Measurements from ENCODE around the gene PPP2R2C. TPM values are rescaled to one million over a fixed set of nuclear protein-coding genes. Genes with fewer than 3 reads are reported as not detected.

The PPP2R2C gene
- polyA plus RNA-seq, 1 donor (not counting 4 experiments of a cell fraction or from before 2014, with no cell fraction given) = 12.3 TPM

GRCh38 chr4:6330384-6330767 lies 142.0 kb downstream of the PPP2R2C start:
- peaks cover 0 to 4% of the 10 kb centered on the region in 2 experiments for H3K36me3 ChIP-seq (ENCODE audit: control insufficient read depth in 2 of 2, extremely low read depth in 1 of 2, insufficient read depth in 2 of 2, low read length in 2 of 2)
- DNase-seq (ENCODE audit: low read depth, low spot score) (no peak), FAIRE-seq (no peak)
- no peaks in the 10 kb centered on the region for H3K27me3 ChIP-seq (ENCODE audit: control insufficient read depth, extremely low read depth, insufficient read depth, low read length)
- no peak overlapping the region for H3K27ac ChIP-seq (ENCODE audit: control insufficient read depth, insufficient read depth, low read length)
- no peaks in the 10 kb centered on the region for H3K9me3 ChIP-seq (ENCODE audit: control insufficient read depth, low read depth, low read length)
- H2AFZ ChIP-seq (ENCODE audit: control insufficient read depth, low read length) = no peak overlapping the region
- no peaks in the 10 kb centered on the region for H3K9me1 ChIP-seq (ENCODE audit: control insufficient read depth, extremely low read depth, insufficient read depth, low read length)
- H4K20me1 ChIP-seq (ENCODE audit: control insufficient read depth, extremely low read depth, insufficient read depth, low read length) = no peaks in the 10 kb centered on the region
- H3K9ac ChIP-seq (ENCODE audit: control insufficient read depth, extremely low read depth, insufficient read depth, low read length) = no peak overlapping the region
- no peak for TF ChIP-seq EZH2 (IDR thresholded peaks at IDR 0.05; ENCODE audit: low read length)
- no peak for TF ChIP-seq CTCF (optimal IDR thresholded peaks at IDR 0.05 in 1 of 3, IDR thresholded peaks at IDR 0.05 in 1 of 3, conservative IDR thresholded peaks at IDR 0.05 in 1 of 3; ENCODE audit: extremely low read depth in 1 of 3, insufficient read depth in 2 of 3, low read length in 3 of 3)
- H3K4me1 ChIP-seq (ENCODE audit: control insufficient read depth, extremely low read depth, insufficient read depth, low read length) = peaks cover 5% of the 10 kb centered on the region
- no peak overlapping the region for H3K4me3 ChIP-seq (ENCODE audit: control insufficient read depth in 2 of 3, extremely low read depth in 1 of 3, insufficient read depth in 2 of 3, low read depth in 1 of 3, low read length in 3 of 3)
- H3K79me2 ChIP-seq (ENCODE audit: control insufficient read depth, insufficient read depth, low read length) = no peaks in the 10 kb centered on the region
- H3K4me2 ChIP-seq (ENCODE audit: control insufficient read depth, extremely low read depth, insufficient read depth, low read depth, low read length) = no peak overlapping the region
- dilution Hi-C loops (cut with MboI; ENCODE audit: extremely low pct_ligation_motif_present, low sequenced_read_pairs) = no loop called here

GRCh38 chr4:6329478-6330383 lies 142.7 kb downstream of the PPP2R2C start:
- H3K9me1 ChIP-seq (ENCODE audit: control insufficient read depth, extremely low read depth, insufficient read depth, low read length) = no peaks in the 10 kb centered on the region
- H3K36me3 ChIP-seq (ENCODE audit: control insufficient read depth in 2 of 2, extremely low read depth in 1 of 2, insufficient read depth in 2 of 2, low read length in 2 of 2) = peaks cover 0 to 4% of the 10 kb centered on the region in 2 experiments
- no peaks in the 10 kb centered on the region for H3K79me2 ChIP-seq (ENCODE audit: control insufficient read depth, insufficient read depth, low read length)
- H3K4me2 ChIP-seq (ENCODE audit: control insufficient read depth, extremely low read depth, insufficient read depth, low read depth, low read length) = no peak overlapping the region
- dilution Hi-C loops (cut with MboI; ENCODE audit: extremely low pct_ligation_motif_present, low sequenced_read_pairs) = no loop called here
- DNase-seq (ENCODE audit: low read depth, low spot score) = no peak
- no peak for FAIRE-seq
- H3K27ac ChIP-seq (ENCODE audit: control insufficient read depth, insufficient read depth, low read length) = no peak overlapping the region
- no peaks in the 10 kb centered on the region for H4K20me1 ChIP-seq (ENCODE audit: control insufficient read depth, extremely low read depth, insufficient read depth, low read length)
- no peaks in the 10 kb centered on the region for H3K27me3 ChIP-seq (ENCODE audit: control insufficient read depth, extremely low read depth, insufficient read depth, low read length)
- H3K4me1 ChIP-seq (ENCODE audit: control insufficient read depth, extremely low read depth, insufficient read depth, low read length) = peaks cover 12% of the 10 kb centered on the region
- H2AFZ ChIP-seq (ENCODE audit: control insufficient read depth, low read length) = no peak overlapping the region
- TF ChIP-seq EZH2 (IDR thresholded peaks at IDR 0.05; ENCODE audit: low read length) (no peak), CTCF (optimal IDR thresholded peaks at IDR 0.05 in 1 of 3, IDR thresholded peaks at IDR 0.05 in 1 of 3, conservative IDR thresholded peaks at IDR 0.05 in 1 of 3; ENCODE audit: extremely low read depth in 1 of 3, insufficient read depth in 2 of 3, low read length in 3 of 3) (no peak)
- H3K4me3 ChIP-seq (ENCODE audit: control insufficient read depth in 2 of 3, extremely low read depth in 1 of 3, insufficient read depth in 2 of 3, low read depth in 1 of 3, low read length in 3 of 3) = no peak overlapping the region
- no peaks in the 10 kb centered on the region for H3K9me3 ChIP-seq (ENCODE audit: control insufficient read depth, low read depth, low read length)
- H3K9ac ChIP-seq (ENCODE audit: control insufficient read depth, extremely low read depth, insufficient read depth, low read length) = no peak overlapping the region
